Loucy (cell line): ENCODE measurements around the gene ZNF274.

Experiments used
- H2AFZ ChIP-seq: fragments of 200-600 bp; sonication (generic); 2 replicates; pipeline ENCODE4 v1.6.0; 2016; ENCODE audit warnings: antibody characterized with exemption, mild to moderate bottlenecking, low read length, moderate library complexity
- H3F3A ChIP-seq: fragments of 200-600 bp; 2 replicates; pipeline ENCODE4 v1.6.0; 2016; ENCODE audit warnings: antibody characterized with exemption, low read depth, mild to moderate bottlenecking
- H3K27me3 ChIP-seq: fragments of 200-600 bp; sonication (generic); 2 replicates; pipeline ENCODE4 v1.6.1; 2014; ENCODE audit warnings: low read length, mild to moderate bottlenecking; ENCODE audit not compliant: insufficient read depth, poor library complexity, severe bottlenecking
- H3K36me3 ChIP-seq: fragments of 200-600 bp; sonication (generic); 2 replicates; pipeline ENCODE4 v1.6.1; 2016; ENCODE audit warnings: low read length; ENCODE audit not compliant: insufficient read depth
- H3K4me1 ChIP-seq: fragments of 200-600 bp; sonication (generic); 2 replicates; pipeline ENCODE4 v1.5.1; 2014; ENCODE audit warnings: low read length, mild to moderate bottlenecking; ENCODE audit not compliant: insufficient read depth, poor library complexity, severe bottlenecking
- H3K4me2 ChIP-seq: fragments of 200-600 bp; sonication (generic); 2 replicates; pipeline ENCODE4 v1.6.0; 2014; ENCODE audit warnings: antibody characterized with exemption, low read length, low read depth, mild to moderate bottlenecking; ENCODE audit not compliant: poor library complexity, severe bottlenecking
- H3K4me3 ChIP-seq: fragments of 200-600 bp; sonication (generic); 2 replicates; pipeline ENCODE4 v1.5.1; 2014; ENCODE audit warnings: low read length, mild to moderate bottlenecking, mixed read lengths; ENCODE audit not compliant: poor library complexity, severe bottlenecking
- H3K79me2 ChIP-seq: fragments of 200-600 bp; sonication (generic); 2 replicates; pipeline ENCODE4 v1.6.1; 2014; ENCODE audit warnings: low read length; ENCODE audit not compliant: insufficient read depth
- H3K9ac ChIP-seq: fragments of 200-600 bp; sonication (generic); 2 replicates; pipeline ENCODE4 v1.6.0; 2014; ENCODE audit warnings: mild to moderate bottlenecking, low read depth, low read length, moderate library complexity; ENCODE audit not compliant: poor library complexity, severe bottlenecking
- H3K9me2 ChIP-seq: fragments of 200-600 bp; sonication (generic); replicated peaks from 2 replicates; pipeline ENCODE4 v1.6.1; 2016; ENCODE audit warnings: low read depth, low read length, mixed read lengths
- H3K9me3 ChIP-seq: fragments of 200-600 bp; sonication (generic); 2 replicates; pipeline ENCODE4 v1.6.1; 2014; ENCODE audit warnings: mild to moderate bottlenecking, antibody characterized with exemption, low read length, low read depth; ENCODE audit not compliant: insufficient read depth
- H4K20me1 ChIP-seq: fragments of 200-600 bp; sonication (generic); 2 replicates; pipeline ENCODE4 v1.6.0; 2014; ENCODE audit warnings: antibody characterized with exemption, low read length, mild to moderate bottlenecking; ENCODE audit not compliant: insufficient read depth, poor library complexity, severe bottlenecking
- EZH2phosphoT487 ChIP-seq: fragments of 200-600 bp; IDR thresholded peaks from 2 replicates; pipeline ENCODE4 v1.6.1; 2018; ENCODE audit warnings: antibody characterized with exemption, mild to moderate bottlenecking, moderate library complexity, borderline replicate concordance
- TF ChIP-seq, protein P1 (sequence below): fragments of 200-600 bp; sonication (generic); conservative IDR thresholded peaks from 2 replicates; pipeline ENCODE4 v1.5.1; 2014; ENCODE audit warnings: mild to moderate bottlenecking, antibody characterized with exemption, low read length

Gene ZNF274

DNA sequence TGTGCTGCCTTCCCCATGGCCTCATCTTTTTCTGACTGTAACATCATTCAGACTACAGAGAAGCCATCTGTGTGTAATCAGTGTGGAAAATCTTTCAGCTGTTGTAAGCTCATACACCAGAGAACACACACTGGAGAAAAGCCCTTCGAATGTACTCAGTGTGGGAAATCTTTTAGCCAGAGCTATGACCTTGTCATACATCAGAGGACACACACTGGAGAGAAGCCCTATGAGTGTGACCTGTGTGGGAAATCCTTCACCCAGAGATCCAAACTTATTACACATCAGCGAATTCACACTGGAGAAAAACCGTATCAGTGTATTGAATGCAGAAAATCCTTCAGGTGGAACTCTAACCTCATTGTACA, 78.7 kb downstream of the ZNF274 start:
- Histone ChIP-seq H3K9me3 (peaks cover 81% of the 10 kb centered on the region), H3K4me2 (no peak overlapping the region), H3K4me3 (no peak overlapping the region), H3K79me2 (no peaks in the 10 kb centered on the region), H2AFZ (no peak overlapping the region), H4K20me1 (no peaks in the 10 kb centered on the region), H3F3A (0 out of 2 replicates have a peak, but pooled peaks cover 3% of the 10 kb centered on the region), H3K27me3 (no peaks in the 10 kb centered on the region), H3K4me1 (no peaks in the 10 kb centered on the region), H3K36me3 (peaks cover 58% of the 10 kb centered on the region), H3K9me2 (no peaks in the 10 kb centered on the region), H3K9ac (no peak overlapping the region)
- no peak for TF ChIP-seq EZH2phosphoT487

DNA sequence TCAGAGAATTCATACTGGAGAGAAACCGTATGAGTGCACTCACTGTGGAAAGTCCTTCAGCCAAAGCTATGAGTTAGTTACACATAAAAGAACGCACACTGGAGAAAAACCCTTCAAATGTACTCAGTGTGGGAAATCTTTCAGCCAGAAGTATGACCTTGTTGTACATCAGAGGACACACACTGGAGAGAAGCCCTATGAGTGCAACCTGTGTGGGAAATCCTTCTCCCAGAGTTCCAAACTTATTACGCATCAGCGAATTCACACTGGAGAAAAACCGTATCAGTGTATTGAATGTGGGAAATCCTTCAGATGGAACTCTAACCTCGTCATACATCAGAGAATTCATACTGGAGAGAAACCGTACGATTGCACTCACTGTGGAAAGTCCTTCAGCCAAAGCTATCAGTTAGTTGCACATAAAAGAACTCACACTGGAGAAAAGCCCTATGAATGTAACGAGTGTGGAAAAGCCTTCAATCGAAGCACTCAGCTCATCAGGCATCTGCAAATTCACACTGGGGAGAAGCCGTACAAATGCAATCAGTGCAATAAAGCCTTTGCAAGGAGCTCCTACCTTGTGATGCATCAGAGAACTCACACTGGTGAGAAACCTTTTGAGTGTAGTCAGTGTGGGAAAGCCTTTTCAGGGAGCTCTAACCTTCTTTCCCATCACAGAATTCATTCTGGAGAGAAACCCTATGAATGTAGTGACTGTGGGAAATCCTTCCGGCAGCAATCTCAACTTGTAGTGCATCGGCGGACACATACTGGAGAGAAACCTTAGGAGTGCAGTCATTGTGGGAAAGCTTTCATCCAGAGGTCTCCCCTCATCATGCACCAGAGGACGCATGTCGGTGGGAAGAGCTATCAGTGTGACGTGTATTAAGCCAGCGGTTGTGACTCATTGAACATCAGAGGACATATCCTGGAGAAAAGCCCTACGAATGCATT, 79.4 kb downstream of the ZNF274 start:
- Histone ChIP-seq H2AFZ (no peak overlapping the region), H3K27me3 (no peaks in the 10 kb centered on the region), H4K20me1 (no peaks in the 10 kb centered on the region), H3K9me3 (peaks cover 80% of the 10 kb centered on the region), H3K4me3 (no peak overlapping the region), H3K79me2 (no peaks in the 10 kb centered on the region), H3K4me1 (no peaks in the 10 kb centered on the region), H3K9me2 (no peaks in the 10 kb centered on the region), H3F3A (0 out of 2 replicates have a peak, but pooled peaks cover 3% of the 10 kb centered on the region), H3K36me3 (peaks cover 54% of the 10 kb centered on the region), H3K4me2 (no peak overlapping the region), H3K9ac (no peak overlapping the region)
- TF ChIP-seq EZH2phosphoT487, result no peak
- TF ChIP-seq, protein P1, sequence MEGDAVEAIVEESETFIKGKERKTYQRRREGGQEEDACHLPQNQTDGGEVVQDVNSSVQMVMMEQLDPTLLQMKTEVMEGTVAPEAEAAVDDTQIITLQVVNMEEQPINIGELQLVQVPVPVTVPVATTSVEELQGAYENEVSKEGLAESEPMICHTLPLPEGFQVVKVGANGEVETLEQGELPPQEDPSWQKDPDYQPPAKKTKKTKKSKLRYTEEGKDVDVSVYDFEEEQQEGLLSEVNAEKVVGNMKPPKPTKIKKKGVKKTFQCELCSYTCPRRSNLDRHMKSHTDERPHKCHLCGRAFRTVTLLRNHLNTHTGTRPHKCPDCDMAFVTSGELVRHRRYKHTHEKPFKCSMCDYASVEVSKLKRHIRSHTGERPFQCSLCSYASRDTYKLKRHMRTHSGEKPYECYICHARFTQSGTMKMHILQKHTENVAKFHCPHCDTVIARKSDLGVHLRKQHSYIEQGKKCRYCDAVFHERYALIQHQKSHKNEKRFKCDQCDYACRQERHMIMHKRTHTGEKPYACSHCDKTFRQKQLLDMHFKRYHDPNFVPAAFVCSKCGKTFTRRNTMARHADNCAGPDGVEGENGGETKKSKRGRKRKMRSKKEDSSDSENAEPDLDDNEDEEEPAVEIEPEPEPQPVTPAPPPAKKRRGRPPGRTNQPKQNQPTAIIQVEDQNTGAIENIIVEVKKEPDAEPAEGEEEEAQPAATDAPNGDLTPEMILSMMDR, result no peak

DNA sequence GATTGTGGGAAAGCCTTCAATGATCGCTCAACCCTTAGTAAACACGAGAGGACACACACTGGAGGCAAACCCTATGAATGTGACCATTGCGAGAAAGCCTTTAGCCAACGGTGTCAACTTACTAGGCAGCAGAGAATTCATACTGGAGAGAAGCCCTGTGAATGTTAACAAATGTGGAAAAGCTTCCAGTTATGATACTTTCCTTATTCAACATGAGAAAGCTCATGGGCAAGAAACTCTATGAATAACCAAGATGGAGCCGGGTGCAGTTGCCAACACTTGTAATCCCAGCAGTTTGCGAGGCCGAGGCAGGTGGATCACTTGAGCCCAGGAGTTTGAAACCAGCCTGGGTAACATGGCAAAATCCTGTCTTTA, 80.0 kb downstream of the ZNF274 start:
- Histone ChIP-seq H3F3A (0 out of 2 replicates have a peak, but pooled peaks cover 3% of the 10 kb centered on the region), H3K79me2 (no peaks in the 10 kb centered on the region), H3K4me1 (no peaks in the 10 kb centered on the region), H3K9ac (no peak overlapping the region), H3K36me3 (peaks cover 47% of the 10 kb centered on the region), H3K9me2 (no peaks in the 10 kb centered on the region), H4K20me1 (no peaks in the 10 kb centered on the region), H3K4me2 (no peak overlapping the region), H2AFZ (no peak overlapping the region), H3K27me3 (no peaks in the 10 kb centered on the region), H3K9me3 (peaks cover 73% of the 10 kb centered on the region), H3K4me3 (no peak overlapping the region)
- TF ChIP-seq EZH2phosphoT487, result no peak
- TF ChIP-seq, protein P1, result no peak
